RWPE1 (cell line): ENCODE results near the gene XXYLT1.
"Not testable (repeated sequence)": the region's sequence is repeated elsewhere in the genome, so short reads cannot be mapped to it uniquely, and the experiment has no call there.

Experiments
- CTCF ChIA-PET: fragments of 350-600 bp; sonication (Branson Sonifier 250); formaldehyde crosslinking; extraction: SDS; loops from one replicate; lab custom pipeline; 2021; lab: Yijun Ruan, JAX
- POLR2A ChIA-PET: fragments of 400-600 bp; formaldehyde crosslinking; extraction: SDS; loops from one replicate; lab custom pipeline; 2020; ENCODE audit warnings: antibody characterized with exemption; ENCODE audit not compliant: low non-redundant PET; lab: Yijun Ruan, JAX
- DNase-seq: peaks from one replicate; pipeline ENCODE4 v3.0.0; 2012; ENCODE audit warnings: low spot score
- H3K27ac ChIP-seq: fragments of 450-650 bp; 2 replicates; pipeline ENCODE4 v1.5.1; 2017
- TF ChIP-seq, protein P1 (sequence below): fragments of 450-650 bp; conservative IDR thresholded peaks from 2 replicates; pipeline ENCODE4 v1.5.1; 2017; ENCODE audit warnings: low read depth, mild to moderate bottlenecking

XXYLT1 gene

DNA sequence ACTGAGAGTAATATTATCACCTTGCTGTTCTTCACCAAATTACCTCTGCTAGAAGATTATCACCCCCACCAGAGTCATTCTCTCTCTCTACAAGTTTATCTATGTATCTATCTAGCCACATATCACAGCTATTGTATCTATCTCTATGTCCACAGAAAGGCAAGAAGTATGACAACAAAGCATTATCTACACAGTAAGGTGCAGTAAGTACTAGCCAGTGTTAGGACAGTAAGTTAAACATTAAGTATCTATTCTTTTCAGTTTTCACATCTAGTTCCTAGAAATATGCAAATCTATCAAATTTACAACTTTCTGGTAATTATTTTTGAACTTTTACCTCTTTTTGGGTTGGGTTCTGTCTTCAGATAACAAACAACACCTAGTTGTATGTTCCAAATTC lies 26.5 kb upstream of the XXYLT1 start:
- DNase-seq = no peak
- POLR2A ChIA-PET = no interaction called here
- no peak overlapping the region for H3K27ac ChIP-seq
- CTCF ChIA-PET = interaction anchor here (0.5 to 0.6 kb wide), 2 partner anchors 412 to 662 kb away, joined by 4 to 5 read pairs; no protein-coding TSS in a partner anchor
- TF ChIP-seq, protein P1, sequence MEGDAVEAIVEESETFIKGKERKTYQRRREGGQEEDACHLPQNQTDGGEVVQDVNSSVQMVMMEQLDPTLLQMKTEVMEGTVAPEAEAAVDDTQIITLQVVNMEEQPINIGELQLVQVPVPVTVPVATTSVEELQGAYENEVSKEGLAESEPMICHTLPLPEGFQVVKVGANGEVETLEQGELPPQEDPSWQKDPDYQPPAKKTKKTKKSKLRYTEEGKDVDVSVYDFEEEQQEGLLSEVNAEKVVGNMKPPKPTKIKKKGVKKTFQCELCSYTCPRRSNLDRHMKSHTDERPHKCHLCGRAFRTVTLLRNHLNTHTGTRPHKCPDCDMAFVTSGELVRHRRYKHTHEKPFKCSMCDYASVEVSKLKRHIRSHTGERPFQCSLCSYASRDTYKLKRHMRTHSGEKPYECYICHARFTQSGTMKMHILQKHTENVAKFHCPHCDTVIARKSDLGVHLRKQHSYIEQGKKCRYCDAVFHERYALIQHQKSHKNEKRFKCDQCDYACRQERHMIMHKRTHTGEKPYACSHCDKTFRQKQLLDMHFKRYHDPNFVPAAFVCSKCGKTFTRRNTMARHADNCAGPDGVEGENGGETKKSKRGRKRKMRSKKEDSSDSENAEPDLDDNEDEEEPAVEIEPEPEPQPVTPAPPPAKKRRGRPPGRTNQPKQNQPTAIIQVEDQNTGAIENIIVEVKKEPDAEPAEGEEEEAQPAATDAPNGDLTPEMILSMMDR = no peak

DNA sequence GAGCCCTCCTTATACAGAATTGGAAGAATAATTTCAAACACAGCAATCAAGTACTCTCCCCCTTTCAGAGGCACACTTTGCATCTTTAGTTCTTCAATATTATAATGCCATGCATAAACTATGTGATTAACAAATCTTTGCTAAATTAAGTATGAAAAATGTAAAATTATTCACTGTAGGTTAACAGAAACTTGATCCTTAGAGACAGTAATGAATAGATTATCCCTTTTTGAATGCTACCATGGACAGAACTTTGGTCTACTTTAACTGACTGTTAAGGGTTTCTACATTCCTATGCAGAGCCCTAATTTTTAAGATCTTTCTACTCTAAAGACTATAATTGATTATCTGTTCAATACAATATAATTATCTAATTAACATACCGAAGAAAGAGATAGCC lies 25.7 kb upstream of the XXYLT1 start:
- no peak overlapping the region for H3K27ac ChIP-seq
- ChIA-PET CTCF (no interaction called here), POLR2A (no interaction called here)
- TF ChIP-seq, protein P1 = no peak
- DNase-seq = no peak

DNA sequence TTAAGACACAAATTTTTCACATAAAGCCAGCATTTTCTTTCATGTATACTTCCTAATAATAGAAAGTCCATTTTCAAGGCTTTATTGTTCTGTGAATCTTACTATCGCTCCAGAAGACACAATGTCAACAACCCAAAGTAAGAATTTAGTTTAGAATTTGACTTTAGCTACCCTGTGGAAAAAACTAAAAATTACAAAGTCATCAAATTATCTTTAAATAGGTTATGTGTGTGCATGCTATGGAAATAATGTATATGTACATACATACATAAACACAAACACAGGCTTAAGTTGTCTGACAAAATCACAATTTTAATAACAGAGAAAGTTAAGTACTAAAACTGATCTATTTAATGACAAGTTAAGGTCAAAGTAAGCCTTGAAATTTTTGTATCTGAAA lies 20.2 kb upstream of the XXYLT1 start:
- H3K27ac ChIP-seq = no peak overlapping the region
- DNase-seq = no peak
- CTCF ChIA-PET = no interaction called here
- TF ChIP-seq, protein P1 = no peak
- POLR2A ChIA-PET = no interaction called here

DNA sequence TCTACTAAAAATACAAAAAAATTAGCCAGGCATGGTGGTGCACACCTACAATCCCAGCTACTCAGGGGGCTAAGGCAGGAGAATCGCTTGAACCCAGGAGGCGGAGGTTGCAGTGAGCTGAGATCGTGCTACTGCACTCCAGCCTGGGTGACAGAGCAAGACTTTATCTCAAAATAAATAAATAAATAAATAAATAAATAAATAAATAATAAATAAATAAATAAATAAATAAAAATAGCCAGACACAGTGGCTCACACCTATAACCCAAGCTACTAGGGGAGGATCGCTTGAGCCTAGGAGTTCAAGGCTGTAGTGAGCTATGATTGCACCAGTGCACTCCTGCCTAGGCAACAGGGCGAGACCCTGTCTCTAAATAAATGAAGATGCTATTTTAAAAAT lies 19.7 kb upstream of the XXYLT1 start:
- H3K27ac ChIP-seq, POLR2A ChIA-PET, DNase-seq, CTCF ChIA-PET: not testable (repeated sequence)

DNA sequence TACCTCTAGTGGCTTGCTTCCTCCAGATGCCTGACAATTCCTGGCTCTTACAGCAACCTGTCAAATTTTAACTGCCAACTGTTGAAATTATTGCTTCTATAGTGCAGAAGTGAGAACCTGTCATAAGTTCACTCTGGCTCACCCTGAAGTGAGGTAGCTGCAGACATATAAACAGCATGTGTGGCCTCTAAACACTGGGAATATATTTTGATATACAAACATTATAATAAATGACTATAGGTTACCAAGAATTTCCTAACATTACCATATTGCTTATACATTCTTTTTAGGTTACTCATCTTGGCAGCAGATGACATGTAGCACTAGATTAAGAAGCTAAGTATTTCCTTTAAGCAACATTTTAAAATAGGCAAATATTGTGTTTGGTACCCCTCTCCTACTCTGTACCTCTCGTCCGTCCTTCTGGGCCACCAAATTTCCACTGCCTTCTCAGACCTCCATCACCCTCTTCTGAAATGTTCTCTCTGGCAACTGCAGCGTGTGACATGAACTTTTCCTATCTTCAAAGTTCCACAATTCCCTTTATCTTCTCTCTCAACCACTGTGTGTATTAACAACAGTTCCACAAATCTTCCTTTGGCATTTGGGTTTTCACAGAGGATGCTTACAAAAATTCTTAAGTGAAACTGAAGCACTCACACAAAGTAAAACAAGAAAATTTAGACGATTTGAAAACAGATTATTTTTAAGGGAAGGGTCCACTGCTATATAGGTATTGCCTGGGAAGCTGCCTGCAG lies 15.3 kb upstream of the XXYLT1 start:
- no peak overlapping the region for H3K27ac ChIP-seq
- DNase-seq = peak; percentile 23
- CTCF ChIA-PET = interaction anchor here (0.5 kb wide), 1 partner anchor 18 kb away, joined by 3 read pairs; no protein-coding TSS in a partner anchor
- POLR2A ChIA-PET = no interaction called here
- TF ChIP-seq, protein P1 = no peak

DNA sequence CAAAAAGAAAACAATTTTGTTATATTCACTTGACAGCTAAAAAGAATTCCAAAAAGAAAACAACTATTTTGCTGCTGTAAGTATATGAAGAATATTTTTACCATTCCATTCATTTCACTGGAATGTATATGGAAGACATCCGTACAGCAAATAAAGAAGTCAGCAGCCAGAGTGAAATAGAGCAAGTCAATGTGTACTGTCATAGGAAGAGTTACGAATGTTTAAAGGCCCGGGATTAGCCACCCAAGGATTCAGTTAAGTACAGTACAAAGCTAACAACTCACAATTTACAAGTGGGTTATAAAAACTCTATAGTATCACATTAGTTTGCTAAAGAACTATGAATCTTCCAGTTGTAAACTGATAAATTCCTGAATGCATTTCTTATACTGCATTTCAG lies 14.4 kb upstream of the XXYLT1 start:
- POLR2A ChIA-PET = no interaction called here
- CTCF ChIA-PET = interaction anchor here (1.2 kb wide), 1 partner anchor 14 kb away, joined by 3 read pairs; the partner anchor contains the start of gene XXYLT1
- no peak overlapping the region for H3K27ac ChIP-seq
- no peak for DNase-seq
- TF ChIP-seq, protein P1 = no peak

DNA sequence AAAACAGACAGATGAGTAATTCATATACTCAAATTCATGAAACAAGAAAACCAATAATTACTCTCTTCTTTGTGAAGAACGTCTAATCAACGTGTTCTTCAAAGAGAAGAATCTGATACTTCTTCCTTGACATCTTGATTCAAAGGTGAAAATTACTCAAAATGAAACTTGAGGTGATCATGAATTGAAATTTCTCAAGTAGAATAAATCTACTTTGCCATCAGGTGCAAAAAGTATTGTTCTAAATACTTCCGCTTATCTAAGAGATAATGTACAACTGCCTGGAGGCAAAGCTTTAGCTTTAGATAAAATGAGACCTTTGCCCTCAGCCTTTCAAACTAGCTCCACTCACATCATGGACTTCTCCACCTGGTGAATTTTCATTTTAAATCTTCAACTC lies 13.9 kb upstream of the XXYLT1 start:
- no peak for DNase-seq
- no peak overlapping the region for H3K27ac ChIP-seq
- POLR2A ChIA-PET = interaction anchor here (0.6 kb wide), 1 partner anchor 9 kb away, joined by 5 read pairs; no protein-coding TSS in a partner anchor
- CTCF ChIA-PET = interaction anchor here (1.2 kb wide), 1 partner anchor 14 kb away, joined by 3 read pairs; the partner anchor contains the start of gene XXYLT1
- TF ChIP-seq, protein P1 = no peak
